Measurements from ENCODE around the gene TMED4. TPM values are rescaled to one million over a fixed set of nuclear protein-coding genes. Genes with fewer than 3 reads are reported as not detected.
"Not testable (repeated sequence)": the region's sequence is repeated elsewhere in the genome, so short reads cannot be mapped to it uniquely, and the experiment has no call there.

TMED4 gene
- polyA plus RNA-seq, 4 donors, result 120 to 164 (median 136) TPM

DNA sequence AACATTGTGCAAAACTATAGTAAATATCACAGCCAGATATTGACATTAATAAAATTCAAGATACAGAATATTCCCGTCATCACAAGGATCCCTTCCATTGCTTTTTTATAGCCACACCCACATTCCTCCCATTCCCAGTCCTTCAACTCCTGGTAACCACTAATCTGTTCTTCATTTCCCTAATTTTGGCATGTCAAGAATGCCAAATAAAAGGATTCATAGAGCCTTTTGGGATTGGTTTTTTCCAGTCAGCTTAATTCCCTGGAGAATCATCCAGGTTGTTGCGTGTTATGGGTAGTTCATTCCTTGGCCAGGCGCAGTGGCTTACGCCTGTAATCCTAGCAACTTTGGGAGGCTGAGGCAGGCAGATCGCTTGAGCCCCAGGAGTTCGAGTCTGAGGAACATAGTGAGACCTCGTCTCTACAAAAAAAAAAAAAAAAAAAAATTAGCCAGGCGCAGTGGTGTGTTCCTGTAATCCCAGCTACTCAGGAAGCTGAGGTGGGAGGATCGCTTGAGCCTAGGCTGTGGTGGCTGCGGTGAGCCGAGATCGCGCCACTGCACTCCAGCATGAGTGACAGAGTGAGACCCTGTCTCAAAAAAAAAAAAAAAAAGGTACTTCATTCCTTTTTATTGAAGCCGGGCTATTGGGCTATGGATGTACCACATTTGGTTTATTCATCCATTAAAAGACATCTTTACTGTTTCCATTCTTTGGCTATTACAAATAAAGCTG lies 27.1 kb upstream of the TMED4 start:
- DNase-seq (ENCODE audit: low read depth in 4 of 4, low spot score in 3 of 4), result no peak

DNA sequence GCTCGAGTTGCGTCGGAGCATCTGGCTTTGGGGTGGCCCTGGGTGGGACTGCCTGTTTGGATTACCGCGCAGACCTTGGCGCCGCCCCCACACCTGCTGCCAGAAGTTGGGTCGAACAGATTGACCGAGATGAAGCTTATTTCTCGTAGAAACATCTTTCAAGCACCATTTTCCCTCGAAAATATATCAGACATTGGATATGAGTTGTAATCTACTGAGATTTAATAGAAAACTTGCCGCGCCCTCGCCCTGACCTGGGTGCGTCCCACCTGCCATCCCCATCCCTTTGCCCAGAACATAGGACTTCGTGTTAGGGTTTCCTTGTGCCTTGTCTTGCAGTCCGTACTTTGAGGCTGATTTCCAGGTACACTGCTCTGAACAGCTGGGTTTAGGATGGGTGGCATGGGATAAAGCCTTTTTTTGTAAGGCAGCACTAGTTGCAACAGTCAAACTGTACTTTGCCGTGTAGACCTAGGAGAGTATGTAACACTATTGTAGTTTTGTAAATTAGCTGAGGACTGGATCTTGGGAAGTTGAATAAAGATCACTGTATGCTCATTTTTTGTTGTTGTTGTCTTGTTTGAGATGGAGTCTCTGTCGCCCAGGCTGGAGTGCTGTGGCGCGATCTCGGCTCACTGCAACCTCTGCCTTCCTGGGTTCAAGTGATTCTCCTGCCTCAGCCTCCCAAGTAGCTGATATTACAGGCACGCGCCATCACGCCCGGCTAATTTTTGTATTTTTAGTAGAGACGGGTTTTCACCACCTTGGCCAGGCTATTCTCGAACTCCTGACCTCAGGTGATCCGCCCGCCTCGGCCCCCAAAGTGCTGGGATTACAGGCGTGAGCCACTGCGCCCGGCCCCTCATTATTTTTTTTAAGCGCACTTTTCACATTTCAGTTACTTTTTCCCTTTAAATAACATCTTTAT lies 25.4 kb upstream of the TMED4 start:
- DNase-seq (ENCODE audit: low read depth in 4 of 4, low spot score in 3 of 4), result no peak

GRCh38 chr7:44606341-44607140 lies 24.5 kb upstream of the TMED4 start, which contains the start of gene OGDH:
Gene OGDH, plus strand, starts transcription at chr7:44606627. Its CDS starts 17,717 bp downstream, at chr7:44624344.
- DNase-seq (ENCODE audit: low read depth in 4 of 4, low spot score in 3 of 4), result peak; percentile 96 to 98 (median 97)

DNA sequence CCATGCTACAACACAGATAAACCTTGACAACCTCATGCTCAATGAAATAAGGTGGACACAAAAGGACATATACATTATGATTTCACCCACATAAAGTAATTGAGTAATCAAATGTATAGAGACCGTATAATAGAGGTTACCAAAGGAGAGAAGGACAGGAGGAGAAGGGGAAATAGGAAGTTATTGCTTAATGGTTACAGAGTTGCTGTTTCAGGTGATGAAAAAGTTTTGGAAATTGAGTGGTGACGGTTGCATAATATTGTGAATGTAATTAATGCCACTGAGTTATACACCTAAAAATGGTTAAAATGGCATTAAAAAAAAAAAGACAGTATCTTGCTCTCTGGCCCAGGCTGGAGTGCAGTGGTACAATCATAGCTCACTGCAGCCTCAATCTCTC lies 22.9 kb upstream of the TMED4 start:
- DNase-seq (ENCODE audit: low read depth in 4 of 4, low spot score in 3 of 4), result no peak

- no peak for DNase-seq (ENCODE audit: low read depth in 4 of 4, low spot score in 3 of 4)
These were observed 21.2 kb upstream of the TMED4 start for GRCh38 chr7:44603193-44603592.

DNA sequence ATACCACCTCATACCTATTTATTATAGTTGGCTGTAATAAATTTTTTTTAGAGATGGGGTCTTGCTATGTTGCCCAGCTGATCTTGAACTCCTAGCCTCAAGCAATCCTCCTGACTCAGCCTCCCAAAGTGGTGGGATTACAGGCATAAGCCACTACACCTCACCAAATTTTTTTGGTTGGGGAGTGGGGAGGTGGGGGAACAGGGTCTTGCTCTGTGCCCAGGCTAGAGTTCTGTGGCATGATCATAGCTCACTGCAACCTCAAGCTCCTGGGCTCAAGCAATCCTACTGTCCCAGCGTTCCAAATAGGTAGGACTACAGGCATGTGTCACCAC lies 20.5 kb upstream of the TMED4 start:
- no peak for DNase-seq (ENCODE audit: low read depth in 4 of 4, low spot score in 3 of 4)

- DNase-seq (ENCODE audit: low read depth in 4 of 4, low spot score in 3 of 4), result no peak
These were observed 17.2 kb upstream of the TMED4 start for GRCh38 chr7:44599222-44599621.

- DNase-seq (ENCODE audit: low read depth in 4 of 4, low spot score in 3 of 4), result not testable (repeated sequence)
These were observed 15.2 kb upstream of the TMED4 start for GRCh38 chr7:44597181-44597580.

DNA sequence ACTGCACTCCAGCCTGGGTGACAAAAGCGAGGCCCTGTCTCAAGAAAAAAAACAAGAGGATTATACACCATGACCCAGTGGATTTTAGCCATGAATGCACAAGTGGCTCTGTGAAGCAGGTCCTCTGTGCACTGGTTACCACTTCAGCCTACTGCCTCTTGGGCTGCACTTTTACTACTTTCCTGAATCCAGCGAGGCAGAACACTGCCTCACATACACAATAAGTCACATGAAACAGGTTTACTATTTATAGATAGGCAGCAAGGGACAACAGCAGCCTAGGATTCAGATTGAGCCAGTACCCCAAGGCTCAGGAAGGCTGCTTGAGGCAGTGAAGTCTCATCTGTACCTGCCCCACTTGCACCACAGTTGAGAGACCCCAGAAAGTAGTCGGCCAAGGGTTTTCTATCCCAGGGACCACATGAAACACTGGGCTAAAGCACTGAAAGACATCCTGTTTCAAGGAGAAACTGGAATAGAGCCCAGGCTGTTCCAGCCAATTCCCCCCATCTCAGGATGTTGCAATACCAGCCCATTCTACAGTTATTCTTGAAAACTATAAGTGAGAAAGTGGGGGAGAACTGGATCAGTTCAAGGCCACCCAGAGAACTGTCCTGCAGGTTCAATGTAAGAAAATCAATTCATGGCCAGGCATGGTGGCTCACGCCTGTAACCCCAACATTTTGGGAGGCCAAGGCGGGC lies 14.1 kb upstream of the TMED4 start:
- no peak for DNase-seq (ENCODE audit: low read depth in 4 of 4, low spot score in 3 of 4)

- no peak for DNase-seq (ENCODE audit: low read depth in 4 of 4, low spot score in 3 of 4)
These were observed 8.9 kb upstream of the TMED4 start for GRCh38 chr7:44590910-44591309.

DNA sequence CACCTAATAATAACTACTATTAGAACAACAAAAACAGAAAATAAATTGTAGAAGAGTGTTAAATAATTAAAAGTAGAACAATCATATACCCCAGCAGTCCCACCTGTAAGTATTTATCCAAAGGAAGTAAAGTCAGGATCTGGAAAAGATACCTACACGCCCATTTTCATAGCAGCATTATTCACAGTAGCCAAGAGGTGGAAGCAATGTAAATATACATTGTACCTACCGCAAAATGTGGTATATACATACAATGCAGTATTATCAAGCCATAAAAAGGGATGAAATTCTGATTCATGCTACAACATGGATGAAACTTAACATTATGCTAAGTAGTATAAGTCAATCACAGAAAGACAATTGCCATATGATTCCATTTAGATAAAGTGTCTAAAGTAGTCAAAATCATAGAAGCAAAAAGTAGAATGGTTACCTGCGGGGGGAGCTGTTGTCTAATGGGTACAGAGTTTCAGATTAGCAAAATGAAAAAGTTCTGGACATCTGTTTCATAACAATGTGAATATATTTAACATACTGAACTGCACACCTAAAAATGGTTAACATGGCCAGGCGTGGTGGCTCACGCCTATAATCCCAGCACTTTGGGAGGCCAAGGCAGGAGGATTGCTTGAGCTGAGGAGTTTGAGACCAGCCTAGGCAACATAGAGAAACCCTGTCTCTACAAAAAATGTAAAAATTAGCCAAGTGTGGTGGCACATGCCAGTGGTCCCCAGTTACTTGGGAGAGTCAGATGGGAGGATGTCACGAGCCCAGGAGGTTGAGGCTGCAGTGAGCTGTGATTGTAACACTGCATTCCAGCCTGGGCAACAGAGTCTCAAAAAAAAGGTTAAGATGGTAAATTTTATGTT lies 6.0 kb upstream of the TMED4 start:
- DNase-seq (ENCODE audit: low read depth in 4 of 4, low spot score in 3 of 4), result no peak

- no peak for DNase-seq (ENCODE audit: low read depth in 4 of 4, low spot score in 3 of 4)
These were observed 1.3 kb upstream of the TMED4 start for GRCh38 chr7:44583146-44583865.

DNA sequence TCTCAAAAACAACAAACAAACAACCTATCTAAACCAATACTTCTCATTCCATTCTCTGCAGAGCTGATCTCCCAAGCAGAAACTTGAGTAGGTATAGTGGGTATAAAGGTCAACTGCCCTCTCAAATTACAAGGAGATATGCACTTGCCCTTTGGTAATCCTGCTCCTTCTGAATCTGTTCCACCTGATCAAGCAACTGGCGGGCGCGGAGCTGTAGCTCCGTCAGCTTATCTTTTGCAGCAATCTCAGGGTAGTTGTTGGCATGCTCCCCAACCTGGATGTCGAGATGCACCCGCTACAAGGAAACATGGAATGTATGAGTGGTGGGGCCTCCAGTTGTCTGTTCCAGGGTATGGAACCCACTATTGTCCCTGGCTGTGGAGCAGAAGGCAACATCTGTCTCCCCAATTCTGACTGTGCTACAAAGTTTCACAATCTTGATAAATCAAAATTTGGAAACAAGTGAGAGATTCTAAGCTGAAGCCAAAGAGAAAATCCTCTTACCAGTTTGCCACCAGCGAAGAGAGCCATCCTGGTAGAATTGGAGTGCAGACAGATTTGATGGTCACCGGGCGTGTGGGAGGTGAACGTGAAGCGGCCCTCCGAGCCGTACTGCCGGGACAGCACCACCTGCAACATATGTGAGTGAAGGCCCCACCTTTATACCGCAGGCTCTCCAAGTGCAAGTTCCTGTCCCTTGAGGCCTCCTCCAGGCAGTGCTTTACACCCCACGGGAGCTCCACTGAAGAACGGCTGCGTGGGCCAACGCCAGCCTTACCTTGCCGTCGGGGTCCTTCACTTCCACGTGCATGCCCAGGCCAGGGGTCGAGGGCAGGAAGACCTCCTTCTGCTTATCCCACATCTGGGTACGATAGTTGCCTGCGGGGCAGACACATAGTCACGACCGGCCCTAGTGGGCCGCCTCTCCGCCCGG lies 819 bp downstream of the TMED4 start:
- no peak for DNase-seq (ENCODE audit: low read depth in 4 of 4, low spot score in 3 of 4)

DNA sequence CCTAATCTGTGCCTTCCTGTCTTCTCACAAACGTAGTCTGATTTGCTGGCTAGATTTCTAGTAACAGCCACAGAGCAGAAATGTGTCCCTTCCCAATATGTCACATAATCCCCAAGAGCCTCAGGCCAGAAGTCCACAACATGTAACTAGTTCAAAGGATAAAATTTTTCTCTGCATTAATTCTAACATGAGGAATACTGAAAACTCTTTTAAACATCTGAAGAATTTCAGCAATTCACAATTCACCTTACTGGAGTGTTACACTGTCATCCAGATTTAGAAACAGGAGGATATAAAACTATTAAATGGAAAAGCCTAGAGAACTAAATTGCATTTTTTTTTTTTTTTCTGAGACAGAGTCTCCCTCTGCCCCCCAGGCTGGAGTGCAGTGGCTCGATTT lies 5.8 kb downstream of the TMED4 start:
- DNase-seq (ENCODE audit: low read depth in 4 of 4, low spot score in 3 of 4), result no peak

DNA sequence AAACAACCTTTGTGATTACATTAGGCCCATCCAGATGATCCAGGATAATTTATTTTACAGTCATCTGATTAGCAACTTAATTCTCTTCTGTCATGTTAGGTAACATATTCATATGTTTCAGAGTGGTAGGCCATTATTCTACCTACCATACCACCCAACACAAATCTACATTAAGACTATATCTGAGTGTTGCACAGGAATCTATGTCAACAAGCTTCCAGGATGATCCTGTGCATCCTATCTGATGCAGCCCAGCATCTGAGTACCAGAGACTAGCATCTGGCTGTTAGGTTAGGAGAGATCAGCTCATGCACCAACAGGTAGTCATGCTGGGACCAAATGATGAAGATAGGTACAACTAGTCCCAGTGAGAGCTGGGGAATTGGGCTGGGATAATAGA lies 7.0 kb downstream of the TMED4 start:
- no peak for DNase-seq (ENCODE audit: low read depth in 4 of 4, low spot score in 3 of 4)

DNA sequence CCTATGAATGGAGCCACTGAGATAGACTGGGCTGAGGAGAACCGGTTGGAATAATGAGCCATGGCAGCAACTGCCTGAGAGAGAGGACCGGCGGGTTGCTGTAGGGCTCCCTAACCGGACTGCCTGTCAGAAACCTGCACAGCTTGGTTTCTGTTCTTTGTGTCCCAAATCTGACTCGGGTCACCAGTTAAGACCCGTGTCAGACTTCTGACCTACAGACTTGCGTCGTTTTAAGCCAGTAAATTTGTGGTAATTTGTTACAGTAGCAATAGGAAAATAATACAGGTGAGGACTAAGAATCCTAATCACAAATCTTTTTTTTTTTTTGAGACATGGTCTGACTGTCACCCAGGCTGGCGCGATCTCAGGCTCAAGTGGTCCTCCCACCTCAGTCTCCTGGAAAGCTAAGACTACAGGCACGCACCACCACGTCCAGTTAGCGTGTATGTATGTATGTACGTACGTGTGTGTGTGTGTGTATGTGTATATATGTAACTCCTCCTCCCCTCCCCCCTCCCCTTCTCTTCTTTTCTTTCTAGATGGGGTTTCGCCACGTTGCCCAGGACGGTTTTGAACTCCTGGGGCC lies 7.7 kb downstream of the TMED4 start:
- DNase-seq (ENCODE audit: low read depth in 4 of 4, low spot score in 3 of 4), result no peak
